SK-N-SH treated with all-trans-retinoic acid at 6 μM for 48 hours (cell line): ENCODE data around the gene FGFR3.

ENCODE experiments used
- ARNTL ChIP-seq: fragments of 450-650 bp; formaldehyde crosslinking; IDR thresholded peaks from 2 replicates; pipeline ENCODE4 v1.5.0; 2020; ENCODE audit warnings: low read depth, mild to moderate bottlenecking, moderate library complexity, borderline replicate concordance
- PPARA ChIP-seq: fragments of 250-450 bp; sonication (Bioruptor Pico); IDR thresholded peaks from 2 replicates; pipeline ENCODE4 v1.5.0; 2020; ENCODE audit warnings: mild to moderate bottlenecking, borderline replicate concordance
- RARB ChIP-seq: fragments of 250-450 bp; sonication (Bioruptor Pico); IDR thresholded peaks from 2 replicates; pipeline ENCODE4 v1.8.0; 2021; ENCODE audit warnings: mild to moderate bottlenecking, moderate library complexity
- TOX ChIP-seq: fragments of 250-450 bp; sonication (Bioruptor Pico); IDR thresholded peaks from 2 replicates; pipeline ENCODE4 v1.8.0; 2021; ENCODE audit warnings: mild to moderate bottlenecking, moderate library complexity, borderline replicate concordance
- ZFP3 ChIP-seq: fragments of 250-450 bp; sonication (Bioruptor Pico); IDR thresholded peaks from 2 replicates; pipeline ENCODE4 v1.5.0; 2020; ENCODE audit warnings: mild to moderate bottlenecking, moderate library complexity
- ZFP30 ChIP-seq: fragments of 450-650 bp; formaldehyde crosslinking; IDR thresholded peaks from 2 replicates; pipeline ENCODE4 v1.5.0; 2022; ENCODE audit warnings: mild to moderate bottlenecking, moderate library complexity
- ZNF8 ChIP-seq: fragments of 450-650 bp; formaldehyde crosslinking; IDR thresholded peaks from 2 replicates; pipeline ENCODE4 v1.5.0; 2020; ENCODE audit warnings: mild to moderate bottlenecking, moderate library complexity
- TF ChIP-seq, protein P1 (sequence below): fragments of 250-450 bp; sonication (Bioruptor Pico); IDR thresholded peaks from 2 replicates; pipeline ENCODE4 v1.8.0; 2021; ENCODE audit warnings: low read depth, mild to moderate bottlenecking, moderate library complexity, borderline replicate concordance
- TF ChIP-seq, protein P2 (sequence below): fragments of 250-450 bp; sonication (Bioruptor Pico); IDR thresholded peaks from 2 replicates; pipeline ENCODE4 v1.8.0; 2020; ENCODE audit warnings: mild to moderate bottlenecking, moderate library complexity, borderline replicate concordance
- TF ChIP-seq, protein P3 (sequence below): fragments of 250-450 bp; sonication (Bioruptor Pico); IDR thresholded peaks from 2 replicates; pipeline ENCODE4 v1.5.1; 2020; ENCODE audit warnings: low read depth, mild to moderate bottlenecking, moderate library complexity

DNA sequence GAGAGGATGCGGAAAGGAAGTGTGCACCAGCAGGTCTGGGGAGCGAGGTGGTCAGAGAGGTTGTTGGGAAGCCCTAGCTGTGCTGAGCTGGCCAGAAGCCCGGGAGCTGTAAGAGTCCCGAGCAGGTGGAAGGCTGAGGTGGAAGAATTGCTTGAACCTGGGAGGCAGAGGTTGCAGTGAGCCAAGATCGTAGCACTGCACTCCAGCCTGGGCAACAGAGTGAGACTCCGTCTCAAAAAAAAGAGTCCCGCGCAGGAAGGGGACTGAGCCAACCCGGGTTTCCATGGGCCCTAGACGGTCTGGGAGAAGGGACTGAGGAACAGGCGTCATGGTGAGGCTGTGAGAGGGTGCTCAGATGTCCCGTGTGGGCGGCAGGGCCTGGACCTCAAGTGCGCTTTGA lies 12.7 kb upstream of the FGFR3 start:
- TF ChIP-seq ZFP30 (CRISPR knock-in tag) (no peak), ARNTL (no peak), TOX (CRISPR knock-in tag) (no peak), PPARA (CRISPR knock-in tag) (no peak), ZNF8 (CRISPR knock-in tag) (no peak), ZFP3 (CRISPR knock-in tag) (no peak), RARB (no peak)
- TF ChIP-seq, protein P1, sequence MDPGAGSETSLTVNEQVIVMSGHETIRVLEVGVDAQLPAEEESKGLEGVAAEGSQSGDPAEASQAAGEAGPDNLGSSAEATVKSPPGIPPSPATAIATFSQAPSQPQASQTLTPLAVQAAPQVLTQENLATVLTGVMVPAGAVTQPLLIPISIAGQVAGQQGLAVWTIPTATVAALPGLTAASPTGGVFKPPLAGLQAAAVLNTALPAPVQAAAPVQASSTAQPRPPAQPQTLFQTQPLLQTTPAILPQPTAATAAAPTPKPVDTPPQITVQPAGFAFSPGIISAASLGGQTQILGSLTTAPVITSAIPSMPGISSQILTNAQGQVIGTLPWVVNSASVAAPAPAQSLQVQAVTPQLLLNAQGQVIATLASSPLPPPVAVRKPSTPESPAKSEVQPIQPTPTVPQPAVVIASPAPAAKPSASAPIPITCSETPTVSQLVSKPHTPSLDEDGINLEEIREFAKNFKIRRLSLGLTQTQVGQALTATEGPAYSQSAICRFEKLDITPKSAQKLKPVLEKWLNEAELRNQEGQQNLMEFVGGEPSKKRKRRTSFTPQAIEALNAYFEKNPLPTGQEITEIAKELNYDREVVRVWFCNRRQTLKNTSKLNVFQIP (CRISPR knock-in tag) = no peak
- TF ChIP-seq, protein P2, sequence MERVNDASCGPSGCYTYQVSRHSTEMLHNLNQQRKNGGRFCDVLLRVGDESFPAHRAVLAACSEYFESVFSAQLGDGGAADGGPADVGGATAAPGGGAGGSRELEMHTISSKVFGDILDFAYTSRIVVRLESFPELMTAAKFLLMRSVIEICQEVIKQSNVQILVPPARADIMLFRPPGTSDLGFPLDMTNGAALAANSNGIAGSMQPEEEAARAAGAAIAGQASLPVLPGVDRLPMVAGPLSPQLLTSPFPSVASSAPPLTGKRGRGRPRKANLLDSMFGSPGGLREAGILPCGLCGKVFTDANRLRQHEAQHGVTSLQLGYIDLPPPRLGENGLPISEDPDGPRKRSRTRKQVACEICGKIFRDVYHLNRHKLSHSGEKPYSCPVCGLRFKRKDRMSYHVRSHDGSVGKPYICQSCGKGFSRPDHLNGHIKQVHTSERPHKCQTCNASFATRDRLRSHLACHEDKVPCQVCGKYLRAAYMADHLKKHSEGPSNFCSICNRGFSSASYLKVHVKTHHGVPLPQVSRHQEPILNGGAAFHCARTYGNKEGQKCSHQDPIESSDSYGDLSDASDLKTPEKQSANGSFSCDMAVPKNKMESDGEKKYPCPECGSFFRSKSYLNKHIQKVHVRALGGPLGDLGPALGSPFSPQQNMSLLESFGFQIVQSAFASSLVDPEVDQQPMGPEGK (CRISPR knock-in tag) = no peak
- TF ChIP-seq, protein P3, sequence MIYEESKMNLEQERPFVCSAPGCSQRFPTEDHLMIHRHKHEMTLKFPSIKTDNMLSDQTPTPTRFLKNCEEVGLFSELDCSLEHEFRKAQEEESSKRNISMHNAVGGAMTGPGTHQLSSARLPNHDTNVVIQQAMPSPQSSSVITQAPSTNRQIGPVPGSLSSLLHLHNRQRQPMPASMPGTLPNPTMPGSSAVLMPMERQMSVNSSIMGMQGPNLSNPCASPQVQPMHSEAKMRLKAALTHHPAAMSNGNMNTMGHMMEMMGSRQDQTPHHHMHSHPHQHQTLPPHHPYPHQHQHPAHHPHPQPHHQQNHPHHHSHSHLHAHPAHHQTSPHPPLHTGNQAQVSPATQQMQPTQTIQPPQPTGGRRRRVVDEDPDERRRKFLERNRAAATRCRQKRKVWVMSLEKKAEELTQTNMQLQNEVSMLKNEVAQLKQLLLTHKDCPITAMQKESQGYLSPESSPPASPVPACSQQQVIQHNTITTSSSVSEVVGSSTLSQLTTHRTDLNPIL = no peak
